Measurements from ENCODE around the gene TMEM156. TPM values are rescaled to one million over a fixed set of nuclear protein-coding genes. Genes with fewer than 3 reads are reported as not detected.

Gene TMEM156
- total RNA-seq = 0.92 and 2.4 TPM in 2 replicates

- no peak for DNase-seq (ENCODE audit: low read depth, low spot score)
Measured at GRCh38 chr4:39032218-39033085, at the start of gene TMEM156. Gene TMEM156, minus strand, starts transcription at chr4:39032409. Its CDS starts 96 bp downstream, at chr4:39032313.

GRCh38 chr4:39078829-39079228 lies 46.6 kb upstream of the TMEM156 start:
- no peak for DNase-seq (ENCODE audit: low read depth, low spot score)

- DNase-seq (ENCODE audit: low read depth, low spot score) = no peak
Measured at GRCh38 chr4:39068907-39069306, 36.7 kb upstream of the TMEM156 start.

- no peak for DNase-seq (ENCODE audit: low read depth, low spot score)
Measured at GRCh38 chr4:39067451-39067850, 35.2 kb upstream of the TMEM156 start.

- no peak for DNase-seq (ENCODE audit: low read depth, low spot score)
Measured at GRCh38 chr4:39067031-39067430, 34.8 kb upstream of the TMEM156 start.

GRCh38 chr4:39066371-39066770 lies 34.2 kb upstream of the TMEM156 start:
- no peak for DNase-seq (ENCODE audit: low read depth, low spot score)

- no peak for DNase-seq (ENCODE audit: low read depth, low spot score)
Measured at GRCh38 chr4:39063430-39063829, 31.2 kb upstream of the TMEM156 start.

GRCh38 chr4:39062770-39063097 lies 30.5 kb upstream of the TMEM156 start:
- DNase-seq (ENCODE audit: low read depth, low spot score) = no peak

- DNase-seq (ENCODE audit: low read depth, low spot score) = no peak
Measured at GRCh38 chr4:39062094-39062769, 30.0 kb upstream of the TMEM156 start, which contains the start of gene KLHL5. Gene KLHL5, plus strand, starts transcription at chr4:39062232. Its CDS starts 421 bp downstream, at chr4:39062653.

- DNase-seq (ENCODE audit: low read depth, low spot score) = no peak
Measured at GRCh38 chr4:39061457-39061856, 29.2 kb upstream of the TMEM156 start.

- DNase-seq (ENCODE audit: low read depth, low spot score) = no peak
Measured at GRCh38 chr4:39056023-39056422, 23.8 kb upstream of the TMEM156 start.

- DNase-seq (ENCODE audit: low read depth, low spot score) = no peak
Measured at GRCh38 chr4:39054497-39054896, 22.3 kb upstream of the TMEM156 start.

GRCh38 chr4:39053983-39054382 lies 21.8 kb upstream of the TMEM156 start:
- no peak for DNase-seq (ENCODE audit: low read depth, low spot score)

GRCh38 chr4:39051492-39051891 lies 19.3 kb upstream of the TMEM156 start:
- DNase-seq (ENCODE audit: low read depth, low spot score) = no peak

GRCh38 chr4:39050590-39050989 lies 18.4 kb upstream of the TMEM156 start:
- no peak for DNase-seq (ENCODE audit: low read depth, low spot score)

GRCh38 chr4:39048311-39048710 lies 16.1 kb upstream of the TMEM156 start:
- no peak for DNase-seq (ENCODE audit: low read depth, low spot score)

- DNase-seq (ENCODE audit: low read depth, low spot score) = no peak
Measured at GRCh38 chr4:39047681-39048080, 15.5 kb upstream of the TMEM156 start.

GRCh38 chr4:39046249-39046648 lies 14.0 kb upstream of the TMEM156 start:
- no peak for DNase-seq (ENCODE audit: low read depth, low spot score)

GRCh38 chr4:39045827-39046221 lies 13.6 kb upstream of the TMEM156 start:
- DNase-seq (ENCODE audit: low read depth, low spot score) = no peak

- no peak for DNase-seq (ENCODE audit: low read depth, low spot score)
Measured at GRCh38 chr4:39044956-39045826, 13.0 kb upstream of the TMEM156 start.

- peak; percentile 84 for DNase-seq (ENCODE audit: low read depth, low spot score)
Measured at GRCh38 chr4:39044364-39044955, 12.3 kb upstream of the TMEM156 start.

Measured in pulmonary artery endothelial cell (primary cell).